ENCODE measurements around the gene C6orf62. TPM values are rescaled to one million over a fixed set of nuclear protein-coding genes. Genes with fewer than 3 reads are reported as not detected.
"Not testable (repeated sequence)": the region's sequence is repeated elsewhere in the genome, so short reads cannot be mapped to it uniquely, and the experiment has no call there.

The C6orf62 gene
- total and polyA plus RNA-seq, 2 of the 4 experiments (the other 2 are of a cell fraction) = 47.5 to 50.7 TPM

- H2AK5ac ChIP-seq (ENCODE audit: low read depth, low read length); H2AK9ac ChIP-seq (replicated peaks; ENCODE audit: low read depth, low read length, poor library complexity); H2BK15ac ChIP-seq (ENCODE audit: low read depth, low read length); H3K14ac ChIP-seq (replicated peaks; ENCODE audit: low read depth, low read length); H3K27ac ChIP-seq (ENCODE audit: insufficient read depth, low read length); H3K9ac ChIP-seq (ENCODE audit: low read depth, low read length); DNase-seq; H2BK120ac ChIP-seq (ENCODE audit: low read depth, low read length); CTCF ChIA-PET; H3K9me3 ChIP-seq (ENCODE audit: control insufficient read depth, insufficient read depth, low read length); H3K4ac ChIP-seq (ENCODE audit: low read depth, low read length); H3K18ac ChIP-seq (ENCODE audit: low read depth, low read length); H3K4me3 ChIP-seq (ENCODE audit: insufficient read depth, low read depth, low read length); H4K91ac ChIP-seq (ENCODE audit: insufficient read depth, low read depth, low read length); dilution Hi-C loops (cut with HindIII; ENCODE audit: low sequenced_read_pairs, unreplicated experiment); POLR2A ChIA-PET (ENCODE audit: unreplicated experiment); H3K4me2 ChIP-seq (ENCODE audit: low read depth, low read length); H4K5ac ChIP-seq (ENCODE audit: low read depth, low read length); ATAC-seq (ENCODE audit: low read depth); H3K4me1 ChIP-seq (ENCODE audit: control insufficient read depth, insufficient read depth, low read length); H2BK5ac ChIP-seq (ENCODE audit: low read depth, low read length, poor library complexity, severe bottlenecking); BruUV-seq (replicated peaks); H2BK20ac ChIP-seq (ENCODE audit: low read depth, low read length); H3K23ac ChIP-seq (ENCODE audit: low read depth, low read length); H4K20me1 ChIP-seq (ENCODE audit: insufficient read depth, low read length); H4K8ac ChIP-seq (ENCODE audit: low read depth in 2 of 2, low read length in 2 of 2); H3K56ac ChIP-seq (ENCODE audit: extremely low read depth, insufficient read depth, low read length); H3K27me3 ChIP-seq (ENCODE audit: control insufficient read depth, insufficient read depth, low read length); H2AFZ ChIP-seq (replicated peaks; ENCODE audit: low read length, poor library complexity); in situ Hi-C loops (cut with MboI; ENCODE audit: low sequenced_read_pairs); intact Hi-C loops (cut with micrococcal nuclease); H3K9me1 ChIP-seq (ENCODE audit: insufficient read depth, low read length); H3K36me3 ChIP-seq (ENCODE audit: control insufficient read depth, insufficient read depth, low read length): not testable (repeated sequence)
- H3K79me1 ChIP-seq (ENCODE audit: low read depth in 1 of 2, low read length in 2 of 2) = peaks cover 11 to 28% of the 10 kb centered on the region in 2 experiments; a peak in 3 of 4 replicates
Measured at GRCh38 chr6:24670492-24670891, 48.5 kb downstream of the C6orf62 start.

Measured in IMR-90 (cell line).